ENCODE data around the gene ADCY5.

Gene ADCY5

DNA sequence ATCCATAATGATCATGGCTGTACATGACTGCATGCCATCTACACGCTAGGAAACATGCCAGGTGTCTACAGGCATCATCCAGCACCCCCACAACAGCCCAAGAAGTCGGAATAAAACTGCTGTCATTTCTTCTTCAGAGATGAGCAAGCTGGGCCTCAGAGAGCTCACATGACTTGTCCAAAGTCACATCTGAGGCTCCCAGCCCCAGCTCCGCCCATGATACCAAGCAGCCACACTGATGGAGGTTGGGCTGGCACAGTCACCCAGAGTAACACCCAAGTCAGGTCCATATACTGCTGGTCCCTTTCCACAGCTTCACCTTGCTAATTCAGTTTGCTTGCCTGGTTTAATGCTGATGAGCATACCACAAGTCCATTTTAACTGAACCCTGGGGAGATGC, 130.5 kb downstream of the ADCY5 start (continued):
- TF ChIP-seq, protein P1, sequence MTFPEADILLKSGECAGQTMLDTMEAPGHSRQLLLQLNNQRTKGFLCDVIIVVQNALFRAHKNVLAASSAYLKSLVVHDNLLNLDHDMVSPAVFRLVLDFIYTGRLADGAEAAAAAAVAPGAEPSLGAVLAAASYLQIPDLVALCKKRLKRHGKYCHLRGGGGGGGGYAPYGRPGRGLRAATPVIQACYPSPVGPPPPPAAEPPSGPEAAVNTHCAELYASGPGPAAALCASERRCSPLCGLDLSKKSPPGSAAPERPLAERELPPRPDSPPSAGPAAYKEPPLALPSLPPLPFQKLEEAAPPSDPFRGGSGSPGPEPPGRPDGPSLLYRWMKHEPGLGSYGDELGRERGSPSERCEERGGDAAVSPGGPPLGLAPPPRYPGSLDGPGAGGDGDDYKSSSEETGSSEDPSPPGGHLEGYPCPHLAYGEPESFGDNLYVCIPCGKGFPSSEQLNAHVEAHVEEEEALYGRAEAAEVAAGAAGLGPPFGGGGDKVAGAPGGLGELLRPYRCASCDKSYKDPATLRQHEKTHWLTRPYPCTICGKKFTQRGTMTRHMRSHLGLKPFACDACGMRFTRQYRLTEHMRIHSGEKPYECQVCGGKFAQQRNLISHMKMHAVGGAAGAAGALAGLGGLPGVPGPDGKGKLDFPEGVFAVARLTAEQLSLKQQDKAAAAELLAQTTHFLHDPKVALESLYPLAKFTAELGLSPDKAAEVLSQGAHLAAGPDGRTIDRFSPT (tag by site-specific recombination; IDR thresholded peaks at IDR 0.05), result no peak
- TF ChIP-seq BCL11A (tag by site-specific recombination; IDR thresholded peaks at IDR 0.05; ENCODE audit: low read depth) (no peak), ZNF404 (tag by site-specific recombination; IDR thresholded peaks at IDR 0.05) (no peak), ZNF324 (tag by site-specific recombination; IDR thresholded peaks at IDR 0.05) (no peak), OVOL3 (tag by site-specific recombination; IDR thresholded peaks at IDR 0.05) (no peak), ZBTB17 (tag by site-specific recombination; IDR thresholded peaks at IDR 0.05) (no peak)
- TF ChIP-seq, protein P2, sequence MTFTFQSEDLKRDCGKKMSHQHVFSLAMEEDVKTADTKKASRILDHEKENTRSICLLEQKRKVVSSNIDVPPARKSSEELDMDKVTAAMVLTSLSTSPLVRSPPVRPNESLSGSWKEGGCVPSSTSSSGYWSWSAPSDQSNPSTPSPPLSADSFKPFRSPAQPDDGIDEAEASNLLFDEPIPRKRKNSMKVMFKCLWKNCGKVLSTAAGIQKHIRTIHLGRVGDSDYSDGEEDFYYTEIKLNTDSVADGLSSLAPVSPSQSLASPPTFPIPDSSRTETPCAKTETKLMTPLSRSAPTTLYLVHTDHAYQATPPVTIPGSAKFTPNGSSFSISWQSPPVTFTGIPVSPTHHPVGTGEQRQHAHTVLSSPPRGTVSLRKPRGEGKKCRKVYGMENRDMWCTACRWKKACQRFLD (tag by site-specific recombination; IDR thresholded peaks at IDR 0.05), result no peak
- TF ChIP-seq, protein P3, sequence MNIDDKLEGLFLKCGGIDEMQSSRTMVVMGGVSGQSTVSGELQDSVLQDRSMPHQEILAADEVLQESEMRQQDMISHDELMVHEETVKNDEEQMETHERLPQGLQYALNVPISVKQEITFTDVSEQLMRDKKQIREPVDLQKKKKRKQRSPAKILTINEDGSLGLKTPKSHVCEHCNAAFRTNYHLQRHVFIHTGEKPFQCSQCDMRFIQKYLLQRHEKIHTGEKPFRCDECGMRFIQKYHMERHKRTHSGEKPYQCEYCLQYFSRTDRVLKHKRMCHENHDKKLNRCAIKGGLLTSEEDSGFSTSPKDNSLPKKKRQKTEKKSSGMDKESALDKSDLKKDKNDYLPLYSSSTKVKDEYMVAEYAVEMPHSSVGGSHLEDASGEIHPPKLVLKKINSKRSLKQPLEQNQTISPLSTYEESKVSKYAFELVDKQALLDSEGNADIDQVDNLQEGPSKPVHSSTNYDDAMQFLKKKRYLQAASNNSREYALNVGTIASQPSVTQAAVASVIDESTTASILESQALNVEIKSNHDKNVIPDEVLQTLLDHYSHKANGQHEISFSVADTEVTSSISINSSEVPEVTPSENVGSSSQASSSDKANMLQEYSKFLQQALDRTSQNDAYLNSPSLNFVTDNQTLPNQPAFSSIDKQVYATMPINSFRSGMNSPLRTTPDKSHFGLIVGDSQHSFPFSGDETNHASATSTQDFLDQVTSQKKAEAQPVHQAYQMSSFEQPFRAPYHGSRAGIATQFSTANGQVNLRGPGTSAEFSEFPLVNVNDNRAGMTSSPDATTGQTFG (tag by site-specific recombination; IDR thresholded peaks at IDR 0.05; ENCODE audit: borderline replicate concordance), result no peak

DNA sequence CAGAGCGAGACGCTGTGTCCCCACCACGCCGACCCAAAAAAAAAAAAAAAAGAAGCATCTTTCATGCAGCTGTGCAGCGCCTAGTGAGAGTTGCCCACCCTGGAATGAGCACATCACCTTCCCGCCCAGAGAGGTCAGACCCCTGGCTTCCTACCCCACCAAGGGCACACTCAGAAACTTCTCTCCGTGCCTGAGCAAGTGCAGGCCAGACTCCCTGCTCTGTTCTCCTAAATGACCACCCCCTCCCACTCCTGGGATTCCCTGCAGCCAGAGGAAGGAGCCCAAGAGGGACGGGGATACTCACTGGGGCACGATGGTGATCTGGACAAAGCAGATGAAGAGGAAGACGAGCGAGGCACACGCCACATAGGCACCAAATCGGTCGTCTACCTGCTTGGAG, 131.2 kb downstream of the ADCY5 start:
- Histone ChIP-seq H3K27ac (ENCODE audit: extremely low read depth, low read depth, low read length) (no peak overlapping the region), H3K9me3 (ENCODE audit: control insufficient read depth, insufficient read depth, low read depth, low read length) (no peaks in the 10 kb centered on the region), H3K4me3 (ENCODE audit: low read depth, low read length) (no peak overlapping the region), H3K36me3 (ENCODE audit: control insufficient read depth in 2 of 2, insufficient read depth in 1 of 2, low read length in 2 of 2) (no peaks in the 10 kb centered on the region), H3K4me1 (ENCODE audit: control insufficient read depth, insufficient read depth, low read length) (no peaks in the 10 kb centered on the region)
- ChIA-PET POLR2A (no interaction called here), CTCF (no interaction called here)
- TF ChIP-seq ZNF133 (tag by site-specific recombination; IDR thresholded peaks at IDR 0.05) (no peak), ZBTB21 (tag by site-specific recombination; IDR thresholded peaks at IDR 0.05) (no peak), GLIS2 (tag by site-specific recombination; IDR thresholded peaks at IDR 0.05) (no peak), KLF16 (tag by site-specific recombination; IDR thresholded peaks at IDR 0.05) (no peak), ZNF202 (tag by site-specific recombination; IDR thresholded peaks at IDR 0.05; ENCODE audit: borderline replicate concordance) (no peak), ZNF785 (tag by site-specific recombination; IDR thresholded peaks at IDR 0.05) (no peak), MEIS1 (CRISPR knock-in tag; IDR thresholded peaks at IDR 0.05; ENCODE audit: borderline replicate concordance) (no peak), GLI2 (tag by site-specific recombination; IDR thresholded peaks at IDR 0.05; ENCODE audit: borderline replicate concordance, low read depth) (no peak)
- TF ChIP-seq, protein P4, sequence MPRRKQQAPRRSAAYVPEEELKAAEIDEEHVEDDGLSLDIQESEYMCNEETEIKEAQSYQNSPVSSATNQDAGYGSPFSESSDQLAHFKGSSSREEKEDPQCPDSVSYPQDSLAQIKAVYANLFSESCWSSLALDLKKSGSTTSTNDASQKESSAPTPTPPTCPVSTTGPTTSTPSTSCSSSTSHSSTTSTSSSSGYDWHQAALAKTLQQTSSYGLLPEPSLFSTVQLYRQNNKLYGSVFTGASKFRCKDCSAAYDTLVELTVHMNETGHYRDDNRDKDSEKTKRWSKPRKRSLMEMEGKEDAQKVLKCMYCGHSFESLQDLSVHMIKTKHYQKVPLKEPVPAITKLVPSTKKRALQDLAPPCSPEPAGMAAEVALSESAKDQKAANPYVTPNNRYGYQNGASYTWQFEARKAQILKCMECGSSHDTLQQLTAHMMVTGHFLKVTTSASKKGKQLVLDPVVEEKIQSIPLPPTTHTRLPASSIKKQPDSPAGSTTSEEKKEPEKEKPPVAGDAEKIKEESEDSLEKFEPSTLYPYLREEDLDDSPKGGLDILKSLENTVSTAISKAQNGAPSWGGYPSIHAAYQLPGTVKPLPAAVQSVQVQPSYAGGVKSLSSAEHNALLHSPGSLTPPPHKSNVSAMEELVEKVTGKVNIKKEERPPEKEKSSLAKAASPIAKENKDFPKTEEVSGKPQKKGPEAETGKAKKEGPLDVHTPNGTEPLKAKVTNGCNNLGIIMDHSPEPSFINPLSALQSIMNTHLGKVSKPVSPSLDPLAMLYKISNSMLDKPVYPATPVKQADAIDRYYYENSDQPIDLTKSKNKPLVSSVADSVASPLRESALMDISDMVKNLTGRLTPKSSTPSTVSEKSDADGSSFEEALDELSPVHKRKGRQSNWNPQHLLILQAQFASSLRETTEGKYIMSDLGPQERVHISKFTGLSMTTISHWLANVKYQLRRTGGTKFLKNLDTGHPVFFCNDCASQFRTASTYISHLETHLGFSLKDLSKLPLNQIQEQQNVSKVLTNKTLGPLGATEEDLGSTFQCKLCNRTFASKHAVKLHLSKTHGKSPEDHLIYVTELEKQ (tag by site-specific recombination; IDR thresholded peaks at IDR 0.05; ENCODE audit: borderline replicate concordance), result no peak
- TF ChIP-seq, protein P5, sequence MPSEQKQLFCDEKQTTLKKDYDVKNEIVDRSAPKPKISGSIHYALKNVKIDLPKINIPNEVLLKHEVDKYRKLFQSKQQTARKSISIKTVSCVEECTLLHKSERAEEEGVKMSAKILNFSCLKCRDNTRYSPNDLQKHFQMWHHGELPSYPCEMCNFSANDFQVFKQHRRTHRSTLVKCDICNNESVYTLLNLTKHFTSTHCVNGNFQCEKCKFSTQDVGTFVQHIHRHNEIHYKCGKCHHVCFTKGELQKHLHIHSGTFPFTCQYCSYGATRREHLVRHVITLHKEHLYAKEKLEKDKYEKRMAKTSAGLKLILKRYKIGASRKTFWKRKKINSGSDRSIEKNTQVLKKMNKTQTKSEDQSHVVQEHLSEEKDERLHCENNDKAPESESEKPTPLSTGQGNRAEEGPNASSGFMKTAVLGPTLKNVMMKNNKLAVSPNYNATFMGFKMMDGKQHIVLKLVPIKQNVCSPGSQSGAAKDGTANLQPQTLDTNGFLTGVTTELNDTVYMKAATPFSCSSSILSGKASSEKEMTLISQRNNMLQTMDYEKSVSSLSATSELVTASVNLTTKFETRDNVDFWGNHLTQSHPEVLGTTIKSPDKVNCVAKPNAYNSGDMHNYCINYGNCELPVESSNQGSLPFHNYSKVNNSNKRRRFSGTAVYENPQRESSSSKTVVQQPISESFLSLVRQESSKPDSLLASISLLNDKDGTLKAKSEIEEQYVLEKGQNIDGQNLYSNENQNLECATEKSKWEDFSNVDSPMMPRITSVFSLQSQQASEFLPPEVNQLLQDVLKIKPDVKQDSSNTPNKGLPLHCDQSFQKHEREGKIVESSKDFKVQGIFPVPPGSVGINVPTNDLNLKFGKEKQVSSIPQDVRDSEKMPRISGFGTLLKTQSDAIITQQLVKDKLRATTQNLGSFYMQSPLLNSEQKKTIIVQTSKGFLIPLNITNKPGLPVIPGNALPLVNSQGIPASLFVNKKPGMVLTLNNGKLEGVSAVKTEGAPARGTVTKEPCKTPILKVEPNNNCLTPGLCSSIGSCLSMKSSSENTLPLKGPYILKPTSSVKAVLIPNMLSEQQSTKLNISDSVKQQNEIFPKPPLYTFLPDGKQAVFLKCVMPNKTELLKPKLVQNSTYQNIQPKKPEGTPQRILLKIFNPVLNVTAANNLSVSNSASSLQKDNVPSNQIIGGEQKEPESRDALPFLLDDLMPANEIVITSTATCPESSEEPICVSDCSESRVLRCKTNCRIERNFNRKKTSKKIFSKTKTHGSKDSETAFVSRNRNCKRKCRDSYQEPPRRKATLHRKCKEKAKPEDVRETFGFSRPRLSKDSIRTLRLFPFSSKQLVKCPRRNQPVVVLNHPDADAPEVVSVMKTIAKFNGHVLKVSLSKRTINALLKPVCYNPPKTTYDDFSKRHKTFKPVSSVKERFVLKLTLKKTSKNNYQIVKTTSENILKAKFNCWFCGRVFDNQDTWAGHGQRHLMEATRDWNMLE (tag by site-specific recombination; conservative IDR thresholded peaks at IDR 0.05; ENCODE audit: low read depth), result no peak
